ENCODE measurements around the gene KDF1.
A peak's percentile ranks its signal among the peaks of the same experiment; 100 is the strongest.
"Not testable (repeated sequence)": the region's sequence is repeated elsewhere in the genome, so short reads cannot be mapped to it uniquely, and the experiment has no call there.

The KDF1 gene

GRCh38 chr1:26951216-26951615 lies 9.1 kb downstream of the KDF1 start:
- no peak for DNase-seq

- DNase-seq, result no peak
Observed at GRCh38 chr1:26950602-26951001, 9.7 kb downstream of the KDF1 start.

DNA sequence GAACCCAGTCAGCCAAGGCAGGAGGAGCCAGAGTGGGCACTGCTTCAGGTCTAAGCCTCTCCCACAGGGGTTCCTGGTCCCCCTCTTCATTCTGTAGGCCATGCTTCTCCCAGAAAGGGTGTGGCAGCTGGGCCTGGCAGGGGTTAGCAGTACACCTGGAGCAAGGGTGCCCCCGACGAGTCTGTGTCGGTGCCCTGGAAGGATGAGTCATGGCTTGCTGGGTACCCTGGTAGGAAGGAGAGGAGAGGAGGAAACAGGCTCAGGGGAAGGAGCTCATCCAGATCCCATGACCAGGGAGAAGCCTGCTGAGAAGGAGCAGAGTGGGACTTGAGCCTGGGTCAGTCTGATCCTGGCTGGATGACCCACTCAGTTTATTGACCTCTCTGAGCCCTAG lies 10.3 kb downstream of the KDF1 start:
- DNase-seq, result no peak

- DNase-seq, result no peak
Observed at GRCh38 chr1:26949266-26949925, 10.9 kb downstream of the KDF1 start.

DNA sequence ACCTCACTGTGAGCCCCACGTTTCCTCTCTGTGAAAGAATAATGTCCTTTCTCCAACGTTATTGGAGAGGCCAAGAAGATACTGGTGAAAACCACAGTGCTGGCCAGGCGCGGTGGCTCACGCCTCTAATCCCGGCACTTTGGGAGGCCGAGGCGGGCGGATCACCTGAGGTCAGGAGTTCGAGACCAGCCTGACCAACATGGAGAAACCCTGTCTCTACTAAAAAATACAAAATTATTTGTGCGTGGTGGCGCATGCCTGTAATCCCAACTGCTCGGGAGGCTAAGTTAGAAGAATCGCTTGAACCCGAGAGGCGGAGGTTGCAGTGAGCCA lies 11.6 kb downstream of the KDF1 start:
- DNase-seq, result not testable (repeated sequence)

DNA sequence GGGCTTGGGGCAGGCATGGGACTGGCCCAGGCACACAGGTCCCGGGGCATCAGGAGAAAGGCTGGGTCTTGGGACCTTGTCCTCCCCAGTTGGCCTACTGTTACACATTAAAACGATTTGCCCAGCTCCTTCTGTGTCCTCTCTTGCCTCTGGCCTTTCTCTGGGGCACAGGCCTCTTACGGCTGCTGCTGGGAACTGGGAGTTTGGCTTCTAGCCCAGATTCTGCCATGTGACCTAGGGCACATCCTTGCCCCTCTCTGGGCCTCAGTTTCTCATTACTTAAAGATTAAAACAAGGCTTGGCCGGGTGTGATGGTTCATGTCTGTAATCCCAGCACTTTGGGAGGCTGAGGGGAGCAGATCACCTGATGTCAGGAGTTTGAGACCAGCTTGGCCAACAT lies 14.0 kb downstream of the KDF1 start:
- DNase-seq, result no peak

DNA sequence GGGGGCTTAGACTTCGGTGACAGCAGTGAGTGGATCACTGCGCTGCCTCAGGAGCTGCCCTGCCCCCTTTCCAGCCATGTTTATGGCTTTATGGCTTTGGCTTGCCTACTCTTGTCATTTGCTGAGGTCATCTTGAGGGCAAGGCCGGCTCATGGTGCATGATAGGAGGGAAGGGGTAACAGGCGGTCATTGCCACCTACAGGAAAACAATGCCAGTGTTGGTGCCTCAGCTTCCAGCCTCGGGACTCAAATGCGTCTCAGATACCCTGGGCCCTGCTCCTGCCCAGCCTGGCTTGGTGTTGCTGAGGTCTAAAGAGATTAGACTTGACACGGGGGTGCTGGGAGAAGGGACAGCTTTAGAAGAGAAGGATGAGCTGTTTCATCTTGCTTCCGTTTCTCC lies 14.5 kb downstream of the KDF1 start:
- no peak for DNase-seq

- no peak for DNase-seq
Observed at GRCh38 chr1:26945138-26945537, 15.1 kb downstream of the KDF1 start.

GRCh38 chr1:26942656-26943055 lies 17.6 kb downstream of the KDF1 start:
- DNase-seq, result no peak

DNA sequence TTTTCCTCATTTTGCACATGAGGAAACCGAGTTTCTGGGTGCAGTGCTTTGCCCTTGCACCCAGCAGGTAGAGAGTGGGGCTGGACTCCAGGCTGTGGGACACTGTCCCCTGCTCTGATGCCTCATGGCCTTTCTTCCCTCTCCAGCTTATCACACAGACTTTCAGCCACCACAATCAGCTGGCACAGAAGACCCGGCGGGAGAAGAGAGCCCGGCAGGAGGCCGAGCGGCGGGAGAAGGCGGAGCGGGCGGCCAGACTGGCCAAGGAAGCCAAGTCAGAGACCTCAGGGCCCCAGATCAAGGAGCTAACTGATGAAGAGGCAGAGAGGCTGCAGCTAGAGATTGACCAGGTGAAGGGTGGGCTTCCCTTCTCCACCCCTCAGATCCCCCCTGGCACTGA lies 19.0 kb downstream of the KDF1 start:
- no peak for DNase-seq

DNA sequence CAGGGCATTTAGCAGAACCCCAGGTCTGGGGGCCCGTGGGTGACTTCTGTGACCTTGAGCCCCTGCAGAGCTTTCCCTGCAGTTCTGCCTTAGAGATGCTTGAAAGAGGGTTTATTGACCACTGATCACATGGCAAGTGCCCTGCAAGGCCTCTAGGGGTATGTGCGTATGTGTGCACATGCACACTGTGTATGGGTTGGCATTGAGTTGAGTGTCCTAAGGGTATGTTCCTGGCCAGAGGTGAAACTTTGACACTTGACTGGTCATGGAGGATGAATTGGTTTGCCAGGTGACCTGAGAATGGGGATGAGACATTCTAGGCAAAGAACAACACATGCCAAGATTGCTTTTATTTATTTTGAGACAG lies 21.6 kb downstream of the KDF1 start:
- no peak for DNase-seq

GRCh38 chr1:26938004-26938658 lies 22.1 kb downstream of the KDF1 start:
- no peak for DNase-seq

GRCh38 chr1:26936823-26937222 lies 23.4 kb downstream of the KDF1 start:
- no peak for DNase-seq

- DNase-seq, result no peak
Observed at GRCh38 chr1:26932531-26932930, 27.7 kb downstream of the KDF1 start.

GRCh38 chr1:26923711-26924110 lies 36.6 kb downstream of the KDF1 start:
- DNase-seq, result no peak

- no peak for DNase-seq
Observed at GRCh38 chr1:26922901-26923300, 37.4 kb downstream of the KDF1 start.

- DNase-seq, result no peak
Observed at GRCh38 chr1:26922431-26922729, 37.9 kb downstream of the KDF1 start.

DNA sequence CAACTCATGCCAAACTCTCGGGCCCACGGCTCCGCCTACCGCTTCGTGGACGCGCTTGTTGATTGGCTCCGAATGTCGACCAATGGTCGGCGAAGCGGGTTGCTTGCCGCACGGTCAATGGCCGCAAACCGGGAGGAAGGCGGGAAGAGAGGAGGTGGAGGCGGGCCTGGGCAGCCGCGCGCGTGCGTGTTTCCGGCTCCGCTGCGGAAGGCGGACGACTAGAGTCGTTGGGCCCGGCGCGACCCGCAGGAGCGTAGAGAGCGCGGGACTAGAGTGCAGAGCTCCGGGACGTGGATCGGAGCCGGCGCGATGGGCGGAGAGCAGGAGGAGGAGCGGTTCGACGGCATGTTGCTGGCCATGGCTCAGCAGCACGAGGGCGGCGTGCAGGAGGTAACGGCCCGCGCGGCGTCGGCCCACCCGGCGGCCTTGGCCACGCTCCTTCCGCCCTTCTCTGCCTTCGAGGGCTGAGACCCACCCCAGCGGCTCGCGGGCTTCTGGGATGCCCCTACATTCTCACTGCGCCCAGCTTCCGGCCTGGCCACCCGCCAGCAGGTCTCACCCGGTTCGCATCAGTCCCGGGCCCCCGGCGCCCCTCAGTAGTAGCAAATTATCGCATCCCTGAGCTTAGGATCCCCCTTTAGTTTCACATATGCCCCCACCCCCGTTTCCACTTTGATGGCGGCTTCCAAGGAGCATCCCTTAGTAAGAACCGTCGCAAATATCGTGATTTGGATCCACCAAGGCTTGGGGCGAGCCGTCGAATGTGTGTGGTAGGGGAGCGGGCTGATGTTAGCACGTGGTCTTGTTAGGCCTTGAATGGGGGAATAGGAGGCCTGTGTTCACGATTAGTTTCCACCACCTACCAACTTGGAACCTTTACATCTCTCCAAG lies 38.5 kb downstream of the KDF1 start, which contains the start of gene NUDC:
TSS of gene NUDC (plus strand) at position 204 of the 891 bp plus-strand sequence. CDS start at position 310, 106 bp downstream.
- DNase-seq, result peak; percentile 92

DNA sequence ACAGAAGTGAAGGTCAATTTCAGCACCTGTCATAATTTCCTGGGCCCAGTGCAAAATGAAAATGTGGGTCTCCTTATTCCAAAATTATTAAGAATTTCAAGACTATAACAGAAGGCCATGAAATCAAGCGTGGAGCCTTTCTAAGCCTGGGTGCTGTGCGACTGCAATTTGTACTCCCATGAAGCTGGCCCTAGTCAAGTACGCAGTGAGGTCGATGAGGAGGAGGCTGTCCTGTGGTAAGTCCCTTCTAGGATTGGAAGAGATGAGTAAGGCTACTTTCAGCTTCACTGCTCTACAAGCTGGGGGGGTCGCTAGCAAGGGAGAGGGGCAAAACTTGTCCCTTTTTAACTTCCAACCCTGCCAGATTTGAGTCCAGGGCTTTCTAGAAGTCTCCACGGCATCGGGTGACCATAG lies 39.1 kb downstream of the KDF1 start:
- DNase-seq, result no peak

GRCh38 chr1:26915204-26915842 lies 44.9 kb downstream of the KDF1 start:
- DNase-seq, result no peak

DNA sequence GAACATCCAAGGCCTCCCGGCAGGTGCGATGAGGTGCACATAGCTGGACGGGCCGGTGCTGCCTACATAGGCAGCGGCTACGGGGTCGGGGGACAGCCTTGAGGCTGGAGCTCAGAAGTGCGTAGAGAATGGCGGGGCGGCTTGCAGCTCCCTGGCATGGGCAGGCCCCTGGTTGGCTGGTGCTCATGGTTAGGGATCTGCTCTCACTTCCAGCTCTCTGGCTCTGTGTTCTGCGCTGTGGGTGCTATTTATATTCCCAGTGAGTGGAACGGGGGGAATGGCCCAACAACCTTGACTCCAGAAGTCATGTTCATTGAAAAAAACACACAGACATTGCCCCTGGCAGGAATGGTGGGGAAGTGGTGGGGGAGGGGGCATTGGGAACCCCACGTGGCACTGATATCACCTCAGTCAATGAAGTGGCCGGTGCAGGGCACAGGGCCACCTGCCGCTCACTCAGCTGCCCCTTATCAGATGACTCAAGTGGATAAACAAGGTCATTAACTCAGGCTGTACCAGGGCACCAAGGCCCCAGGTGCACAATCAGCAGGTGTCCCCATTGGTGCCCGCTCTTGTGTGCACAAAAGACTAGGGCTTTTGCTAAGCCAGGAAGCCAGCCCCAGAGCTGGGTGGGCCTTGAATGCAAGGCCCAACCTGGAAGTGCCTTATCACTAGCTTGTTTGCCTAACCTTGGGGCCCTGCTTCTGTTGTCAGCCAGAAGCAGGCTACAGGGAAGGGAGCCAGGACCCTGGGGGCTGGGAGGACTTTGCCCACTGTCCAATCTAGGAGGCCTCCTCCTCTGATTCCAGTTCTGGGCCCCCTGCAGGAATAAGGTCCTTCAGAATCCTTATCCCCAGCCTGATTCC lies 46.3 kb downstream of the KDF1 start, which contains the start of gene NR0B2:
TSS of gene NR0B2 (minus strand) at position 222 of the 866 bp plus-strand sequence. CDS start at position 187, 35 bp downstream.
- no peak for DNase-seq

DNA sequence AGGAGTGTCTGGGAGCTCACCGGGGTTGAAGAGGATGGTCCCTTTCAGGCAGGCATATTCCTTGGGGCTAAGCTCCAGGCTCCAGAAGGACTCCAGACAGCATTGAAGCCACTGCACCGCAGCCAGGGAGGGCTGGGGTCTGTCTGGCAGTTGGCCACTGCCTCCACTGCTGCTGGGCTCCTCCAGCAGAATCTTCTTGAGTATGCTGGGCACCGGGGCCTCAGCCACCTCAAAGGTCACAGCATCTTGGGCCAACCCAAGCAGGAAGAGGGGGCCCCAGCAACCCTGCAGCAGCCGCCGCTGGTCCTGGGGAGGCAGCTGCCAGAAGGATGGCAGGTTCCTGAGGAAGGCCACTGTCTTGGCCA lies 46.9 kb downstream of the KDF1 start:
- DNase-seq, result no peak

- DNase-seq, result no peak
Observed at GRCh38 chr1:26912147-26912490, 48.1 kb downstream of the KDF1 start.

Measured in NCI-H446 treated with DMSO at 0.1 percent for 48 hours (cell line).